Measurements from ENCODE around the gene DAD1. TPM values are rescaled to one million over a fixed set of nuclear protein-coding genes. Genes with fewer than 3 reads are reported as not detected.

Gene DAD1
- total and polyA plus RNA-seq, 7 donors: 115 to 274 (median 160) TPM

DNA sequence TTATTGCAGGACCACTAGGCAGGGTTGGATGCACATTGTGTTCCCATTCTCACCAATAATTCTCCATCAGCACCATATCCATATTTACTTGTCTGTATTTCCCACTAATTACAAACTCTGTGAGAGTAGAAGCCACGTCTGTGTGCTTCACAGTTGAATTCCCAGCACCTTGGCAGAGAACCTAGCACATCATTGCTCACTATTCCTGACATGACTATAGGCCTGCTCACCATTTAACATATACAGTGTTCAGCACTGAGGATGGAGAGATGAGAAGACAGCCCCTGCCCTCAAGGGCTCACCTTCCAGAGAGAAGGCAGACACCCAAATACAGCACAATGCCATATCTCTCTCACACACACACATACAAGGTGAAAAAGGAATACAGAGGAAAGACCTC is 5.0 kb downstream of the DAD1 start:
- no peaks in the 10 kb centered on the region for H3K9me3 ChIP-seq
- no peak for DNase-seq
- WGBS, 2 donors: 75 to 77% methylated on average over 1 of the region's 1 CpG
- no peak overlapping the region for H3K27ac ChIP-seq
- TF ChIP-seq EP300 (IDR thresholded peaks at IDR 0.05): no peak
- TF ChIP-seq, protein P1, sequence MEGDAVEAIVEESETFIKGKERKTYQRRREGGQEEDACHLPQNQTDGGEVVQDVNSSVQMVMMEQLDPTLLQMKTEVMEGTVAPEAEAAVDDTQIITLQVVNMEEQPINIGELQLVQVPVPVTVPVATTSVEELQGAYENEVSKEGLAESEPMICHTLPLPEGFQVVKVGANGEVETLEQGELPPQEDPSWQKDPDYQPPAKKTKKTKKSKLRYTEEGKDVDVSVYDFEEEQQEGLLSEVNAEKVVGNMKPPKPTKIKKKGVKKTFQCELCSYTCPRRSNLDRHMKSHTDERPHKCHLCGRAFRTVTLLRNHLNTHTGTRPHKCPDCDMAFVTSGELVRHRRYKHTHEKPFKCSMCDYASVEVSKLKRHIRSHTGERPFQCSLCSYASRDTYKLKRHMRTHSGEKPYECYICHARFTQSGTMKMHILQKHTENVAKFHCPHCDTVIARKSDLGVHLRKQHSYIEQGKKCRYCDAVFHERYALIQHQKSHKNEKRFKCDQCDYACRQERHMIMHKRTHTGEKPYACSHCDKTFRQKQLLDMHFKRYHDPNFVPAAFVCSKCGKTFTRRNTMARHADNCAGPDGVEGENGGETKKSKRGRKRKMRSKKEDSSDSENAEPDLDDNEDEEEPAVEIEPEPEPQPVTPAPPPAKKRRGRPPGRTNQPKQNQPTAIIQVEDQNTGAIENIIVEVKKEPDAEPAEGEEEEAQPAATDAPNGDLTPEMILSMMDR (IDR thresholded peaks at IDR 0.05): no peak
- TF ChIP-seq POLR2A (IDR thresholded peaks at IDR 0.05): no peak
- TF ChIP-seq POLR2AphosphoS5 (IDR thresholded peaks at IDR 0.05): no peak
- H3K4me1 ChIP-seq: peaks cover 0 to 47% (median 37%) of the 10 kb centered on the region in 4 donors
- no peak overlapping the region for H3K4me3 ChIP-seq
- H3K36me3 ChIP-seq: no peaks in the 10 kb centered on the region
- intact Hi-C loops (cut with DNase I): no loop called here
- H3K27me3 ChIP-seq: no peaks in the 10 kb centered on the region

GRCh38 chr14:22580625-22581024 is 8.4 kb downstream of the DAD1 start:
- intact Hi-C loops (cut with DNase I): no loop called here
- Histone ChIP-seq H3K36me3 (no peaks in the 10 kb centered on the region), H3K4me3 (no peak overlapping the region), H3K27ac (no peak overlapping the region), H3K4me1 (peaks cover 0 to 33% (median 15%) of the 10 kb centered on the region in 4 donors), H3K27me3 (no peaks in the 10 kb centered on the region), H3K9me3 (no peaks in the 10 kb centered on the region)
- WGBS, 2 donors: 72 to 82% methylated on average over 2 of the region's 2 CpGs
- DNase-seq: no peak
- TF ChIP-seq EP300 (IDR thresholded peaks at IDR 0.05): no peak
- TF ChIP-seq, protein P1 (IDR thresholded peaks at IDR 0.05): no peak
- TF ChIP-seq POLR2A (IDR thresholded peaks at IDR 0.05): no peak
- TF ChIP-seq POLR2AphosphoS5 (IDR thresholded peaks at IDR 0.05): no peak

GRCh38 chr14:22579881-22580280 is 9.1 kb downstream of the DAD1 start:
- no peaks in the 10 kb centered on the region for H3K9me3 ChIP-seq
- peaks cover 0 to 3% (median 1%) of the 10 kb centered on the region in 4 donors for H3K36me3 ChIP-seq
- no peak overlapping the region for H3K27ac ChIP-seq
- intact Hi-C loops (cut with DNase I): no loop called here
- H3K4me1 ChIP-seq: peaks cover 0 to 29% (median 8%) of the 10 kb centered on the region in 4 donors
- DNase-seq: no peak
- no peaks in the 10 kb centered on the region for H3K27me3 ChIP-seq
- 93 to 95% methylated on average over 3 of the region's 3 CpGs for WGBS, 2 donors
- TF ChIP-seq, protein P1 (IDR thresholded peaks at IDR 0.05): no peak
- TF ChIP-seq POLR2A (IDR thresholded peaks at IDR 0.05) (no peak), POLR2AphosphoS5 (IDR thresholded peaks at IDR 0.05) (no peak), EP300 (IDR thresholded peaks at IDR 0.05) (no peak)
- no peak overlapping the region for H3K4me3 ChIP-seq

DNA sequence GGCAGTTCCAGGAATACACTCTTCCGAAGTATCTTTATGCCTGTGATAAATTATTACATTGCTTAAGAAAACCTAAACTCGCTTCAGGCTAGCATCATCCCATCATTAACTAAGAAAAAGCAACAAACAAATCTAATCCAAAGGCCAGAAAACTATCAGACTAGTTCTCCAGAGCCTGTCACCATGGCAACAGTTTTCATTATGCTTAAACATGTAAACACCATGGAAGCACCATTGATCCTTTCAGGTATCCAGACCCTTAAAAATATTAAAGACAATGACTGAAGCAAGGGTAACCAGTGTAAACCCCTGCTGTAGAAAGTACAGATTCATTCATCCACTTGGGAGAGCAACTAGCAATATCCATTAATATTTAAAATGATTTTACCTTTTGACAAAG is 9.8 kb downstream of the DAD1 start:
- TF ChIP-seq POLR2AphosphoS5 (IDR thresholded peaks at IDR 0.05): no peak
- no peak for TF ChIP-seq EP300 (IDR thresholded peaks at IDR 0.05)
- TF ChIP-seq, protein P1 (IDR thresholded peaks at IDR 0.05): no peak
- no peak for TF ChIP-seq POLR2A (IDR thresholded peaks at IDR 0.05)
- Histone ChIP-seq H3K27ac (no peak overlapping the region), H3K9me3 (no peaks in the 10 kb centered on the region), H3K27me3 (no peaks in the 10 kb centered on the region), H3K36me3 (peaks cover 0 to 10% (median 7%) of the 10 kb centered on the region in 4 donors), H3K4me1 (peaks cover 0 to 25% (median 5%) of the 10 kb centered on the region in 4 donors), H3K4me3 (no peak overlapping the region)
- no peak for DNase-seq
- 71 to 72% methylated on average over 2 of the region's 2 CpGs for WGBS, 2 donors
- intact Hi-C loops (cut with DNase I): no loop called here

- H3K9me3 ChIP-seq: no peaks in the 10 kb centered on the region
- peaks cover 0 to 27% (median 15%) of the 10 kb centered on the region in 4 donors for H3K36me3 ChIP-seq
- no peak for DNase-seq
- 79 to 80% methylated on average over 6 of the region's 6 CpGs for WGBS, 2 donors
- intact Hi-C loops (cut with DNase I): no loop called here
- no peak overlapping the region for H3K27ac ChIP-seq
- peaks cover 0 to 20% (median 6%) of the 10 kb centered on the region in 4 donors for H3K4me1 ChIP-seq
- no peaks in the 10 kb centered on the region for H3K27me3 ChIP-seq
- H3K4me3 ChIP-seq: no peak overlapping the region
- TF ChIP-seq, protein P1 (IDR thresholded peaks at IDR 0.05): no peak
- no peak for TF ChIP-seq EP300 (IDR thresholded peaks at IDR 0.05)
- TF ChIP-seq POLR2A (IDR thresholded peaks at IDR 0.05): no peak
- no peak for TF ChIP-seq POLR2AphosphoS5 (IDR thresholded peaks at IDR 0.05)
These were observed 11.6 kb downstream of the DAD1 start for GRCh38 chr14:22577334-22577908.

All from sigmoid colon (tissue), 7 donors.